Upper lobe of left lung (tissue), 4 donors: ENCODE data around the gene RNF224.

Experiments
- EP300 ChIP-seq, 4 donors: sonication (generic); formaldehyde crosslinking; IDR thresholded peaks; one replicate each; pipeline ENCODE4 v1.5.1; 2017; ENCODE audit warnings: antibody characterized with exemption in 4 of 4, control low read depth in 2 of 4
- POLR2A ChIP-seq, 4 donors: fragments of 450-650 bp; IDR thresholded peaks; one replicate each; pipeline ENCODE4 v1.5.1; 2016 to 2017; ENCODE audit warnings: antibody characterized with exemption in 4 of 4, mild to moderate bottlenecking in 2 of 4
- TF ChIP-seq, protein P1 (sequence below), 6 experiments: fragments of 450-650 bp in 4 of 6; fragments of 200-600 bp in 2 of 6; sonication (generic) in 2 of 6; IDR thresholded peaks; one replicate each; pipeline ENCODE4 v1.5.1; 2016 to 2019; ENCODE audit warnings: antibody characterized with exemption in 6 of 6

DNA sequence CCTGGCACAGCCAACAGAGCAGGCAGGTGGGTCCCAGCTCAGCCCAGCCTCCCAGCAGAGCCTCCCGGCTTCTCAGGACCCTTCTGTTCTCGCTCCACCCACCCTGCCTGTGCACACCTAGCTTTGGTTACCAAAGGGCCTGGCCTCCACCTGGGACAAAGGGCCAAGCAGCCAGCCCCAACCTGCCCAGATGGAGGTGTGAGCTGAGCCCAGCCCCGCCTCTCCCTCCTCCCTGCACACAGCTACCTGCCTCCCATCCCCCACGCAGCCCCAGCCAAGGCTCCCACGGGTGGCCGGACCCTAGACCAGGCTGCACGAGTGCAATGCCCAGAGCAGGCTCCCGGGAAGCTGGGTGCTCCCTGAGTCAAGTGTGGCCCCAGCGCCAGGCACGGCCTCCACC is 32.4 kb upstream of the RNF224 start:
- TF ChIP-seq POLR2A (IDR thresholded peaks at IDR 0.05) (no peak), EP300 (IDR thresholded peaks at IDR 0.05) (no peak)
- TF ChIP-seq, protein P1, sequence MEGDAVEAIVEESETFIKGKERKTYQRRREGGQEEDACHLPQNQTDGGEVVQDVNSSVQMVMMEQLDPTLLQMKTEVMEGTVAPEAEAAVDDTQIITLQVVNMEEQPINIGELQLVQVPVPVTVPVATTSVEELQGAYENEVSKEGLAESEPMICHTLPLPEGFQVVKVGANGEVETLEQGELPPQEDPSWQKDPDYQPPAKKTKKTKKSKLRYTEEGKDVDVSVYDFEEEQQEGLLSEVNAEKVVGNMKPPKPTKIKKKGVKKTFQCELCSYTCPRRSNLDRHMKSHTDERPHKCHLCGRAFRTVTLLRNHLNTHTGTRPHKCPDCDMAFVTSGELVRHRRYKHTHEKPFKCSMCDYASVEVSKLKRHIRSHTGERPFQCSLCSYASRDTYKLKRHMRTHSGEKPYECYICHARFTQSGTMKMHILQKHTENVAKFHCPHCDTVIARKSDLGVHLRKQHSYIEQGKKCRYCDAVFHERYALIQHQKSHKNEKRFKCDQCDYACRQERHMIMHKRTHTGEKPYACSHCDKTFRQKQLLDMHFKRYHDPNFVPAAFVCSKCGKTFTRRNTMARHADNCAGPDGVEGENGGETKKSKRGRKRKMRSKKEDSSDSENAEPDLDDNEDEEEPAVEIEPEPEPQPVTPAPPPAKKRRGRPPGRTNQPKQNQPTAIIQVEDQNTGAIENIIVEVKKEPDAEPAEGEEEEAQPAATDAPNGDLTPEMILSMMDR (IDR thresholded peaks at IDR 0.05): no peak
